Liver (tissue), 9 donors: ENCODE data around the gene FREM1. TPM values are rescaled to one million over a fixed set of nuclear protein-coding genes. Genes with fewer than 3 reads are reported as not detected.

Source experiments
- DNase-seq: peaks from one replicate; pipeline ENCODE4 v3.0.0-alpha.2; 2017; ENCODE audit warnings: low spot score
- H3K27ac ChIP-seq, 2 donors: one replicate each; pipeline ENCODE4 v1.7.0; 2013; ENCODE audit warnings: inconsistent platforms in 2 of 2, low read length in 2 of 2, control low read depth in 1 of 2, low read depth in 1 of 2, mild to moderate bottlenecking in 1 of 2
- H3K27me3 ChIP-seq, 4 donors: one replicate each; pipeline versions ENCODE4 v1.6.1 to v1.7.0; 2013; ENCODE audit warnings: low read length in 3 of 4, inconsistent platforms in 1 of 4, mild to moderate bottlenecking in 1 of 4, moderate library complexity in 1 of 4; ENCODE audit not compliant: control insufficient read depth in 4 of 4, insufficient read depth in 4 of 4
- H3K36me3 ChIP-seq, 4 donors: one replicate each; pipeline versions ENCODE4 v1.6.1 to v1.7.0; 2013; ENCODE audit warnings: low read length in 3 of 4, mild to moderate bottlenecking in 3 of 4, low read depth in 1 of 4, moderate library complexity in 1 of 4; ENCODE audit not compliant: control insufficient read depth in 4 of 4, insufficient read depth in 3 of 4
- H3K4me1 ChIP-seq, 4 donors: one replicate each; pipeline versions ENCODE4 v1.6.1 to v1.7.0; 2013; ENCODE audit warnings: low read length in 3 of 4, mild to moderate bottlenecking in 3 of 4, moderate library complexity in 1 of 4; ENCODE audit not compliant: control insufficient read depth in 4 of 4, insufficient read depth in 4 of 4
- H3K4me3 ChIP-seq, 3 donors: one replicate each; pipeline versions ENCODE4 v1.6.1 to v1.7.0; 2013; ENCODE audit warnings: low read length in 3 of 3, control low read depth in 1 of 3, low read depth in 1 of 3, mild to moderate bottlenecking in 1 of 3
- H3K9ac ChIP-seq, 2 donors: one replicate each; pipeline ENCODE4 v1.7.0; 2013; ENCODE audit warnings: low read length in 2 of 2, mild to moderate bottlenecking in 2 of 2, moderate library complexity in 2 of 2, control low read depth in 1 of 2, low read depth in 1 of 2
- H3K9me3 ChIP-seq, 4 donors: one replicate each; pipeline versions ENCODE4 v1.6.1 to v1.7.0; 2013; ENCODE audit warnings: low read length in 3 of 4; ENCODE audit not compliant: control insufficient read depth in 4 of 4
- ATF3 ChIP-seq: IDR thresholded peaks from 2 replicates; pipeline ENCODE4 v1.6.1; 2016; ENCODE audit warnings: antibody characterized with exemption
- CTCF ChIP-seq: fragments of 150-350 bp; IDR thresholded peaks from 2 replicates; pipeline ENCODE4 v1.5.1; 2017; ENCODE audit warnings: improper control_type of control experiment, low read depth, low read length; ENCODE audit not compliant: missing input control
- EGR1 ChIP-seq, 2 donors: IDR thresholded peaks; 2 replicates each; pipeline ENCODE4 v1.6.1; 2016 to 2018; ENCODE audit warnings: antibody characterized with exemption in 2 of 2, low read depth in 2 of 2
- FOXA1 ChIP-seq: IDR thresholded peaks from 2 replicates; pipeline ENCODE4 v1.6.1; 2016; ENCODE audit warnings: antibody characterized with exemption
- FOXA2 ChIP-seq: IDR thresholded peaks from 2 replicates; pipeline ENCODE4 v1.6.1; 2016; ENCODE audit warnings: antibody characterized with exemption
- GABPA ChIP-seq, 2 donors: IDR thresholded peaks in 1 of 2; conservative IDR thresholded peaks in 1 of 2; 2 replicates each; pipeline ENCODE4 v1.6.1; 2016; ENCODE audit warnings: antibody characterized with exemption in 2 of 2, mild to moderate bottlenecking in 1 of 2, moderate library complexity in 1 of 2
- HNF4A ChIP-seq, 2 donors: conservative IDR thresholded peaks; 2 replicates each; pipeline ENCODE4 v1.6.1; 2016; ENCODE audit warnings: antibody characterized with exemption in 2 of 2, mild to moderate bottlenecking in 2 of 2
- HNF4G ChIP-seq: IDR thresholded peaks from 2 replicates; pipeline ENCODE4 v1.6.1; 2016; ENCODE audit warnings: antibody characterized with exemption
- JUND ChIP-seq, 2 donors: IDR thresholded peaks; 2 replicates each; pipeline ENCODE4 v1.6.1; 2016; ENCODE audit warnings: antibody characterized with exemption in 2 of 2
- MAX ChIP-seq: IDR thresholded peaks from 2 replicates; pipeline ENCODE4 v1.6.1; 2016; ENCODE audit warnings: antibody characterized with exemption
- NR2F2 ChIP-seq: IDR thresholded peaks from 2 replicates; pipeline ENCODE4 v1.6.1; 2016; ENCODE audit warnings: antibody characterized with exemption
- RAD21 ChIP-seq, 2 donors: IDR thresholded peaks; 2 replicates each; pipeline ENCODE4 v1.6.1; 2016; ENCODE audit warnings: antibody characterized with exemption in 2 of 2, mild to moderate bottlenecking in 2 of 2
- REST ChIP-seq: IDR thresholded peaks from 2 replicates; pipeline ENCODE4 v1.6.1; 2016; ENCODE audit warnings: antibody characterized with exemption, mild to moderate bottlenecking
- RXRA ChIP-seq, 2 donors: IDR thresholded peaks; 2 replicates each; pipeline ENCODE4 v1.6.1; 2017 to 2018; ENCODE audit warnings: antibody characterized with exemption in 2 of 2, mild to moderate bottlenecking in 1 of 2
- SP1 ChIP-seq: IDR thresholded peaks from 2 replicates; pipeline ENCODE4 v1.6.1; 2018; ENCODE audit warnings: antibody characterized with exemption, mild to moderate bottlenecking
- TAF1 ChIP-seq: conservative IDR thresholded peaks from 2 replicates; pipeline ENCODE4 v1.6.1; 2016; ENCODE audit warnings: antibody characterized with exemption, mild to moderate bottlenecking
- YY1 ChIP-seq: IDR thresholded peaks from 2 replicates; pipeline ENCODE4 v1.6.1; 2016; ENCODE audit warnings: antibody characterized with exemption, mild to moderate bottlenecking
- ZBTB33 ChIP-seq: IDR thresholded peaks from 2 replicates; pipeline ENCODE4 v1.6.1; 2016; ENCODE audit warnings: antibody characterized with exemption
- WGBS: extraction: QIAGEN DNeasy Blood & Tissue Kit; methylation state at CpG from one replicate; pipeline ENCODE4 v1.1.7; 2013; 5-methylcytosine and 5-hydroxymethylcytosine counted together
- polyA plus RNA-seq, 2 donors: library from polyadenylated mRNA; stranded (reverse) in 1 of 2; unstranded in 1 of 2; fragments of 200-250 nt in 1 of 2; fragments of >200 nt in 1 of 2; fragmentation: Nextera tagmentation in 1 of 2; extraction: Ambion mirVana in 1 of 2; gene quantifications; one replicate each; pipeline versions ENCODE4 v1.2.1 to v1.2.3, GENCODE V29; 2013 to 2015
- total RNA-seq, 2 donors: library from RNA; depleted of rRNA; stranded (reverse); fragments of >200 nt; gene quantifications; one replicate each; pipeline ENCODE4 v1.2.3, GENCODE V29; 2014
- donor health status: healthy.
- donor health status: healthy.
- donor health status: healthy.
- donor health status: healthy.
- donor health status: healthy.

The FREM1 gene
- total and polyA plus RNA-seq, 4 donors: 0.39 to 4.7 (median 1.1) TPM

- Histone ChIP-seq H3K4me1 (no peaks in the 10 kb centered on the region), H3K9ac (no peak overlapping the region), H3K27me3 (no peaks in the 10 kb centered on the region), H3K36me3 (no peaks in the 10 kb centered on the region), H3K4me3 (no peak overlapping the region), H3K9me3 (no peaks in the 10 kb centered on the region), H3K27ac (no peak overlapping the region)
- no peak for DNase-seq
- 78% methylated on average over 3 of the region's 3 CpGs for WGBS
- TF ChIP-seq SP1: no peak
- no peak for TF ChIP-seq NR2F2
- TF ChIP-seq ATF3: no peak
- TF ChIP-seq FOXA2: no peak
- no peak for TF ChIP-seq TAF1
- no peak for TF ChIP-seq EGR1 (IDR thresholded peaks at IDR 0.05; ENCODE audit: low read depth in 2 of 2)
- TF ChIP-seq MAX: no peak
- no peak for TF ChIP-seq RXRA (IDR thresholded peaks at IDR 0.05)
- TF ChIP-seq REST: no peak
- no peak for TF ChIP-seq CTCF
- no peak for TF ChIP-seq HNF4A (conservative IDR thresholded peaks at IDR 0.05)
- TF ChIP-seq GABPA (IDR thresholded peaks at IDR 0.05 in 1 of 2, conservative IDR thresholded peaks at IDR 0.05 in 1 of 2): no peak
- no peak for TF ChIP-seq RAD21 (IDR thresholded peaks at IDR 0.05)
- no peak for TF ChIP-seq YY1
- no peak for TF ChIP-seq ZBTB33
- no peak for TF ChIP-seq HNF4G
- no peak for TF ChIP-seq FOXA1
- no peak for TF ChIP-seq JUND (IDR thresholded peaks at IDR 0.05)
Observed at GRCh38 chr9:14746626-14747025, 163.6 kb downstream of the FREM1 start.

GRCh38 chr9:14744768-14745167, 165.5 kb downstream of the FREM1 start:
- no peak for DNase-seq
- H3K4me1 ChIP-seq: no peaks in the 10 kb centered on the region
- TF ChIP-seq EGR1 (IDR thresholded peaks at IDR 0.05; ENCODE audit: low read depth in 2 of 2) (no peak), NR2F2 (no peak), FOXA2 (no peak), GABPA (IDR thresholded peaks at IDR 0.05 in 1 of 2, conservative IDR thresholded peaks at IDR 0.05 in 1 of 2) (no peak), ZBTB33 (no peak), RAD21 (IDR thresholded peaks at IDR 0.05) (no peak), RXRA (IDR thresholded peaks at IDR 0.05) (no peak), REST (no peak), SP1 (no peak), FOXA1 (no peak), MAX (no peak)

More at GRCh38 chr9:14744768-14745167, 165.5 kb downstream of the FREM1 start:
- WGBS: 98% methylated on average over 1 of the region's 1 CpG
- Histone ChIP-seq H3K27ac (no peak overlapping the region), H3K36me3 (no peaks in the 10 kb centered on the region), H3K27me3 (no peaks in the 10 kb centered on the region), H3K4me3 (no peak overlapping the region), H3K9ac (no peak overlapping the region), H3K9me3 (no peaks in the 10 kb centered on the region)
